Stimulated activated CD4-positive, alpha-beta T cell treated with anti-CD3 and anti-CD28 coated beads, TNF-alpha, amount 100 ng/mL, for 48 hours (primary cell): ENCODE measurements around the gene CERS1.

Experiments used
- DNase-seq, 3 donors: peaks; one replicate each; pipeline ENCODE4 v3.0.0-alpha.2; 2020; ENCODE audit warnings: low read depth in 3 of 3

The CERS1 gene

GRCh38 chr19:18839465-18840287 lies 56.3 kb downstream of the CERS1 start:
- no peak for DNase-seq

DNA sequence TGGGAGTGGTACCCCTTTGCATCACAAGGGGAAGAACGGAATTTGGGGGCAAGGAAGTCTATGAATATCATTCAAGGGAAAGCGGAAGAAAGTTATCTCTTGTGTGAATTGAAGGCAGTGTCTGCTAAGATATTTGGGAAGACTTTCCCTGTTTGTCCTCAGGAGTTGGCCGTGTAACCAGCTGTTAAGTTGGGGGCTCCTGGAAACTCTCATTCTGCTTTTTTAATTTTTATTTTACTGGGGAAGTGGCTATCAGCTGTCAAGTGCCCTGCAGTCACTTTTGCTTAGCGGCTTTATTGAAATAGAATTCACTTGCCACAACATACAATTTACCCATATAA lies 61.3 kb downstream of the CERS1 start:
- DNase-seq, result no peak

- no peak for DNase-seq
These were observed 61.9 kb downstream of the CERS1 start for GRCh38 chr19:18833849-18834643.

DNA sequence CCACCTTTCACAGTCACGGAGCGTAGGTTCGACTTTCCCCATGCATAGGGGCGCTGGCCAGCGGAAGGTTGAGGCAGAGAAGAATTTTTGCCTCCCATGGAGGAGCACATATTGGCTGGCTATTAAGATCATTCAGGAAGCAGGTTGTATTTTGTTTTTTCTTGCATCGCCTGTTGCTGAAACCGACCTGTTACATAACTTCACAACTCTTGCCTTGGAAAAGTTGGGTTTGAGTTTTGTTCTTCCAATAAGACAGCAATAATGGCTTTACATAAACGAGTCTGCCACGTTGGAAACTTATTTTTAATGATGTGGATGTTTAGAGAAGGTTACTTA lies 62.8 kb downstream of the CERS1 start:
- DNase-seq, result no peak

GRCh38 chr19:18832306-18833140 lies 63.4 kb downstream of the CERS1 start:
- no peak for DNase-seq

DNA sequence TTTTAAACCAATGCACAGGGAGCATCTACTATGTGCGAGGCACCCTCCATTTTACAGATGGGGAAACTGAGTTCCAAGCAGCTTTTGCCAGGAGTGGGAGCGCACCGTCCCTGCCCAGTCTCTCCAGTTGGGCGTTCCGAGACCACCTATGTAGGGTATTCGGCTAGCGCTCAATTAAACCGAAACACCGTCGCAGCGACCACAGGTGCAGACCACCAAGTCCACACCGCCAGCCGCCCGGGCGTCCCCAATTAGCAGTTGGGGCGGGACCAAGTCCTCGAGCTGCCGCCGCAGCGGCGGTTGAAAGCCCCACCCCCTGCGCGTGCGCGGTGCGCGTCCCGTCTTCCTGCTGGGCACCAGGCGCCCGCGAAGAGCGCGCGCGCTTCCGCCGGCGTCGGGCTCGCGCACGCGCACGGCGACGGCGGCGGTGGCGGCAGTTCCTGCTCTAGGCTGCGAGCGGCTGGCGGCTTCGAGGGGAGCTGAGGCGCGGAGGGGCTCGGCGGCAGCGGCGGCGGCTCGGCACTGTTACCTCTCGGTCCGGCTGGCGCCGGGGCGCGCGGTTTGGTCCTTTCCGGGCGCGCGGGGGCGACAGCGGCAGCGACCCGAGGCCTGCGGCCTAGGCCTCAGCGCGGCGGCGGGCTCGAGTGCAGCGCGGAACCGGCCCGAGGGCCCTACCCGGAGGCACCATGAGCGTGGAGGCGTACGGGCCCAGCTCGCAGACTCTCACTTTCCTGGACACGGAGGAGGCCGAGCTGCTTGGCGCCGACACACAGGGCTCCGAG lies 64.2 kb downstream of the CERS1 start, which contains the start of gene UPF1:
TSS of gene UPF1 (plus strand) at position 436 of the 782 bp plus-strand sequence. CDS start at position 687, 251 bp downstream.
- peak; percentile 91 to 95 (median 91) for DNase-seq

DNA sequence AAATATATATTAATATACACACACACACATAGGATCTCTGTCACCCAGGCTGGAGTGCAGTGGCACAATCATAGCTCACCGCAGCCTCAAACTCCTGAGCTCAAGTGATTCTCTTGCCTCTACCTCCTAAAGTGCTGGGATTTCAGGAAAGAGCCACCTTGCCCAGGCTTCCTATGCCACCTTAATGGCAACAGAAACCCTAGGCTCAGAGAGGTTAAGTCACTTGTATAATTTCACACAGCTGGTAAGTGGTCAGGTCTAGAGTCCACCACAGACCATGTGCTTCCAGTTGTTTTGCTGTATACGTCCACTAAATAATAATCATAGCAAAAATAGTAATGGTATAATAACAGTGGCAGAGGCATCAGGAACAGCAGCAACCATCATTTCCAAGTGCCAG lies 65.5 kb downstream of the CERS1 start:
- DNase-seq, result no peak

- DNase-seq, result no peak
These were observed 67.2 kb downstream of the CERS1 start for GRCh38 chr19:18828786-18829185.
